Mesothelial cell of epicardium (in vitro differentiated cells): ENCODE data around the gene CHAMP1. TPM values are rescaled to one million over a fixed set of nuclear protein-coding genes. Genes with fewer than 3 reads are reported as not detected.
A peak's percentile ranks its signal among the peaks of the same experiment; 100 is the strongest.

ENCODE experiments used
- DNase-seq, 2 experiments: peaks; one replicate each; pipeline ENCODE4 v3.0.0; 2021; ENCODE audit warnings: low spot score in 2 of 2; ENCODE audit not compliant: unreplicated experiment in 2 of 2
- H3K27ac Mint-ChIP-seq: 2 replicates; pipeline ENCODE4 v1.8.0; 2021; ENCODE audit warnings: mixed read lengths
- H3K27me3 Mint-ChIP-seq: 2 replicates; pipeline ENCODE4 v1.8.0; 2021; ENCODE audit warnings: low read depth, mixed read lengths
- H3K36me3 Mint-ChIP-seq: 2 replicates; pipeline ENCODE4 v1.8.0; 2021; ENCODE audit warnings: mixed read lengths
- H3K4me1 Mint-ChIP-seq: 2 replicates; pipeline ENCODE4 v1.8.0; 2021; ENCODE audit warnings: mixed read lengths
- H3K4me3 Mint-ChIP-seq: 2 replicates; pipeline ENCODE4 v1.8.0; 2021; ENCODE audit warnings: mild to moderate bottlenecking, moderate library complexity, mixed read lengths
- H3K9me3 Mint-ChIP-seq: 2 replicates; pipeline ENCODE4 v1.8.0; 2021; ENCODE audit warnings: mixed read lengths
- CTCF ChIP-seq: fragments of 200-600 bp; sonication (generic); IDR thresholded peaks from one replicate; pipeline ENCODE4 v1.5.0; 2021; ENCODE audit warnings: antibody characterized with exemption; ENCODE audit not compliant: unreplicated experiment
- total RNA-seq: library from RNA; stranded (reverse); gene quantifications from 3 replicates; pipeline ENCODE4 v1.2.1, GENCODE V29; 2021

Gene CHAMP1
- total RNA-seq, result 27.9 to 29.3 TPM (median 28.3 TPM) in 3 replicates

GRCh38 chr13:114314074-114314912 lies at the start of gene CHAMP1:
Gene CHAMP1, plus strand, starts transcription at chr13:114314503. Its CDS starts 9,340 bp downstream, at chr13:114323843.
- peak within 1 kb of the TSS; percentile 80 for H3K4me3 Mint-ChIP-seq
- H3K9me3 Mint-ChIP-seq, result no peaks in the 10 kb centered on the region
- peak within 1 kb of the TSS; percentile 94 for H3K27ac Mint-ChIP-seq
- DNase-seq, result peak; percentile 89 to 93
- no peaks in the 10 kb centered on the region for H3K27me3 Mint-ChIP-seq
- peaks cover 2% of the 10 kb centered on the region for H3K36me3 Mint-ChIP-seq
- H3K4me1 Mint-ChIP-seq, result peaks cover 34% of the 10 kb centered on the region
- no peak for TF ChIP-seq CTCF

- Mint-ChIP-seq H3K36me3 (peaks cover 63% of the 10 kb centered on the region), H3K27ac (no peak overlapping the region), H3K9me3 (peaks cover 9% of the 10 kb centered on the region), H3K4me3 (no peak overlapping the region), H3K27me3 (no peaks in the 10 kb centered on the region), H3K4me1 (no peaks in the 10 kb centered on the region)
- no peak for DNase-seq
- no peak for TF ChIP-seq CTCF
Measured at GRCh38 chr13:114264886-114265611, 49.3 kb upstream of the CHAMP1 start.

GRCh38 chr13:114266241-114266640 lies 48.1 kb upstream of the CHAMP1 start:
- H3K27ac Mint-ChIP-seq, result no peak overlapping the region
- no peaks in the 10 kb centered on the region for H3K4me1 Mint-ChIP-seq
- DNase-seq, result no peak
- H3K27me3 Mint-ChIP-seq, result no peaks in the 10 kb centered on the region
- H3K9me3 Mint-ChIP-seq, result peaks cover 9% of the 10 kb centered on the region
- no peak for TF ChIP-seq CTCF
- peaks cover 60% of the 10 kb centered on the region for H3K36me3 Mint-ChIP-seq
- H3K4me3 Mint-ChIP-seq, result no peak overlapping the region

- H3K27me3 Mint-ChIP-seq, result no peaks in the 10 kb centered on the region
- no peak overlapping the region for H3K27ac Mint-ChIP-seq
- H3K4me3 Mint-ChIP-seq, result no peak overlapping the region
- H3K36me3 Mint-ChIP-seq, result peaks cover 63% of the 10 kb centered on the region
- peaks cover 9% of the 10 kb centered on the region for H3K9me3 Mint-ChIP-seq
- no peak for DNase-seq
- H3K4me1 Mint-ChIP-seq, result no peaks in the 10 kb centered on the region
- no peak for TF ChIP-seq CTCF
Measured at GRCh38 chr13:114268344-114269280, 45.7 kb upstream of the CHAMP1 start.

GRCh38 chr13:114269281-114269770 lies 45.0 kb upstream of the CHAMP1 start:
- H3K36me3 Mint-ChIP-seq, result peaks cover 62% of the 10 kb centered on the region

More at GRCh38 chr13:114269281-114269770, 45.0 kb upstream of the CHAMP1 start:
- Mint-ChIP-seq H3K4me3 (no peak overlapping the region), H3K9me3 (peaks cover 9% of the 10 kb centered on the region), H3K4me1 (no peaks in the 10 kb centered on the region), H3K27ac (no peak overlapping the region), H3K27me3 (no peaks in the 10 kb centered on the region)
- TF ChIP-seq CTCF, result no peak
- DNase-seq, result no peak
